GM19043 (cell line): ENCODE results near the gene PLK3.
A peak's percentile ranks its signal among the peaks of the same experiment; 100 is the strongest.
"Not testable (repeated sequence)": the region's sequence is repeated elsewhere in the genome, so short reads cannot be mapped to it uniquely, and the experiment has no call there.

Experiments
- ATAC-seq: cut with Tn5 transposase; IDR thresholded peaks from one replicate; pipeline ENCODE4 v1.9.1; 2021; ENCODE audit warnings: low read depth; ENCODE audit not compliant: unreplicated experiment

The PLK3 gene

GRCh38 chr1:44808063-44808937 lies 8.1 kb downstream of the PLK3 start, which contains the start of gene BTBD19:
Gene BTBD19, plus strand, starts transcription at chr1:44808523. Its CDS starts 298 bp downstream, at chr1:44808821.
- peak; percentile 15 for ATAC-seq

GRCh38 chr1:44808938-44809917 lies 9.1 kb downstream of the PLK3 start:
- no peak for ATAC-seq

GRCh38 chr1:44810101-44810761 lies 10.1 kb downstream of the PLK3 start:
- ATAC-seq = no peak

- ATAC-seq = not testable (repeated sequence)
Measured at GRCh38 chr1:44810762-44811105, 10.6 kb downstream of the PLK3 start.

GRCh38 chr1:44811234-44811633 lies 11.1 kb downstream of the PLK3 start:
- no peak for ATAC-seq

GRCh38 chr1:44812822-44813543 lies 12.8 kb downstream of the PLK3 start:
- ATAC-seq = no peak

GRCh38 chr1:44815926-44816325 lies 15.7 kb downstream of the PLK3 start:
- ATAC-seq = not testable (repeated sequence)

GRCh38 chr1:44817307-44817706 lies 17.1 kb downstream of the PLK3 start:
- no peak for ATAC-seq

GRCh38 chr1:44817771-44818495 lies 17.8 kb downstream of the PLK3 start:
- no peak for ATAC-seq

GRCh38 chr1:44819196-44819607 lies 19.0 kb downstream of the PLK3 start:
- ATAC-seq = no peak

GRCh38 chr1:44819608-44820327 lies 19.6 kb downstream of the PLK3 start:
- ATAC-seq = peak; percentile 77

- ATAC-seq = no peak
Measured at GRCh38 chr1:44820328-44821239, 20.4 kb downstream of the PLK3 start.

GRCh38 chr1:44821240-44821715 lies 21.1 kb downstream of the PLK3 start:
- no peak for ATAC-seq

GRCh38 chr1:44822131-44822701 lies 22.0 kb downstream of the PLK3 start:
- no peak for ATAC-seq

GRCh38 chr1:44822981-44823451 lies 22.8 kb downstream of the PLK3 start:
- ATAC-seq = no peak

GRCh38 chr1:44824392-44824791 lies 24.2 kb downstream of the PLK3 start:
- not testable (repeated sequence) for ATAC-seq
